HepG2 (cell line): Measurements from ENCODE around the gene CDR2L. TPM values are rescaled to one million over a fixed set of nuclear protein-coding genes. Genes with fewer than 3 reads are reported as not detected.
A peak's percentile ranks its signal among the peaks of the same experiment; 100 is the strongest.

ENCODE experiments used
- BCL3 ChIP-seq: sonication (generic); formaldehyde crosslinking; IDR thresholded peaks from 2 replicates; pipeline ENCODE4 v1.5.1; 2020; ENCODE audit warnings: mild to moderate bottlenecking, missing genetic modification reagents, moderate library complexity
- FOXM1 ChIP-seq: sonication (generic); formaldehyde crosslinking; IDR thresholded peaks from 2 replicates; pipeline ENCODE4 v1.5.0; 2020; ENCODE audit warnings: missing genetic modification reagents
- GRHL1 ChIP-seq: sonication (generic); formaldehyde crosslinking; conservative IDR thresholded peaks from 2 replicates; pipeline ENCODE4 v1.8.0; 2022; ENCODE audit warnings: missing genetic modification reagents
- HHEX ChIP-seq: IDR thresholded peaks from 2 replicates; pipeline ENCODE4 v1.6.1; 2016; ENCODE audit warnings: control low read depth
- HNF1A ChIP-seq, 2 experiments: sonication (generic) in 1 of 2; formaldehyde crosslinking in 1 of 2; IDR thresholded peaks; 2 replicates each; pipeline versions ENCODE4 v1.4.0 to v1.6.1; 2016 to 2020; ENCODE audit warnings: borderline replicate concordance in 1 of 2, low read depth in 1 of 2, mild to moderate bottlenecking in 1 of 2, missing genetic modification reagents in 1 of 2
- MTF1 ChIP-seq: sonication (generic); formaldehyde crosslinking; IDR thresholded peaks from 2 replicates; pipeline ENCODE4 v1.5.0; 2020; ENCODE audit warnings: missing genetic modification reagents
- NFRKB ChIP-seq: fragments of 450-650 bp; IDR thresholded peaks from 2 replicates; pipeline ENCODE4 v1.6.1; 2017
- SIX1 ChIP-seq: sonication (generic); formaldehyde crosslinking; IDR thresholded peaks from 2 replicates; pipeline ENCODE4 v1.4.0; 2020; ENCODE audit warnings: missing genetic modification reagents, borderline replicate concordance
- ZFP37 ChIP-seq: sonication (generic); formaldehyde crosslinking; IDR thresholded peaks from 2 replicates; pipeline ENCODE4 v1.4.0; 2020; ENCODE audit warnings: missing genetic modification reagents, borderline replicate concordance
- ZFP91 ChIP-seq: sonication (generic); formaldehyde crosslinking; IDR thresholded peaks from 2 replicates; pipeline ENCODE4 v1.9.0; 2022; ENCODE audit warnings: missing genetic modification reagents, mild to moderate bottlenecking, borderline replicate concordance
- ZMAT5 ChIP-seq: sonication (generic); formaldehyde crosslinking; IDR thresholded peaks from 2 replicates; pipeline ENCODE4 v1.5.0; 2020; ENCODE audit warnings: mild to moderate bottlenecking, low read depth, missing genetic modification reagents, borderline replicate concordance
- ZNF788 ChIP-seq: sonication (generic); formaldehyde crosslinking; IDR thresholded peaks from 2 replicates; pipeline ENCODE4 v1.5.0; 2020; ENCODE audit warnings: mild to moderate bottlenecking, missing genetic modification reagents, borderline replicate concordance
- polyA plus RNA-seq, 8 experiments: library from polyadenylated mRNA; depleted of rRNA in 3 of 8; stranded (reverse) in 7 of 8; unstranded in 1 of 8; fragments of >200 nt; fragmentation: Illumina TruSeq in 4 of 8; extraction: Trizol in 4 of 8; gene quantifications; 2 replicates each; pipeline versions ENCODE4 v1.2.1 to v1.2.3, GENCODE V29; 2011 to 2016; ENCODE audit warnings: low read depth in 4 of 8, missing spikeins in 1 of 8, mixed read lengths in 1 of 8; ENCODE audit not compliant: insufficient read depth in 1 of 8
- total RNA-seq, 5 experiments: library from RNA; depleted of rRNA; stranded (reverse); fragments of >200 nt; fragmentation: Illumina TruSeq; extraction: Trizol; gene quantifications; 2 replicates each; pipeline ENCODE4 v1.2.3, GENCODE V29; 2016; ENCODE audit warnings: low read depth in 1 of 5

Gene CDR2L
- total and polyA plus RNA-seq, 2 of the 13 experiments (the other 11 are each of a cell fraction or from before 2014, with no cell fraction given) = 1.9 to 2.1 TPM

- TF ChIP-seq HNF1A (IDR thresholded peaks at IDR 0.05; ENCODE audit: low read depth) (peak; percentile 35; the same call in 1 of the 2 replicates), HNF1A (CRISPR knock-in tag; IDR thresholded peaks at IDR 0.05; ENCODE audit: borderline replicate concordance) (peak; percentile 89; the same call in 1 of the 2 replicates), SIX1 (CRISPR knock-in tag) (peak; percentile 75; the same call in 1 of the 2 replicates), FOXM1 (CRISPR knock-in tag) (peak; percentile 84; the same call in 1 of the 2 replicates), MTF1 (peak; percentile 86), ZNF788 (CRISPR knock-in tag) (peak; percentile 98), ZFP37 (CRISPR knock-in tag) (no peak; the same call in 1 of the 2 replicates), HHEX (CRISPR knock-in tag) (peak; percentile 28), GRHL1 (CRISPR knock-in tag) (no peak), ZMAT5 (CRISPR knock-in tag) (no peak), ZFP91 (CRISPR knock-in tag) (peak; percentile 98), BCL3 (peak; percentile 60; the same call in 1 of the 2 replicates), NFRKB (no peak)
These were observed 25.1 kb downstream of the CDR2L start, which contains the start of gene MRPL58 (continued) for GRCh38 chr17:75012346-75013091.
